PC-3 (cell line): ENCODE measurements around the gene WLS. TPM values are rescaled to one million over a fixed set of nuclear protein-coding genes. Genes with fewer than 3 reads are reported as not detected.

Source experiments
- ATAC-seq: fragments of 200-7000 bp; cut with Tn5 transposase; 2 replicates; pipeline ENCODE4 v1.9.1; 2020; ENCODE audit warnings: mild to moderate bottlenecking, moderate library complexity
- BruUV-seq: library from RNA; stranded (reverse); fragments of 400-500 nt; replicated peaks from 2 replicates; lab custom pipeline; 2021; lab: Mats Ljungman, UMichigan
- CTCF ChIA-PET: fragments of 300-600 bp; sonication (Branson Sonifier 250); formaldehyde crosslinking; loops from one replicate; lab custom pipeline; 2022; ENCODE audit warnings: antibody characterized with exemption; lab: Charles Lee
- POLR2A ChIA-PET: fragments of 300-600 bp; sonication (Branson Sonifier 250); formaldehyde crosslinking; loops from one replicate; lab custom pipeline; 2022; ENCODE audit warnings: antibody characterized with exemption; ENCODE audit not compliant: unreplicated experiment; lab: Charles Lee
- DNase-seq: peaks from one replicate; pipeline ENCODE4 v3.0.0-alpha.2; 2015
- H2AFZ ChIP-seq: fragments of 300-600 bp; sonication (generic); 2 replicates; pipeline ENCODE4 v1.6.0; 2016; ENCODE audit warnings: antibody characterized with exemption, low read length
- H3F3A ChIP-seq: fragments of 300-600 bp; sonication (generic); one replicate; pipeline ENCODE4 v1.6.0; 2017; ENCODE audit warnings: antibody characterized with exemption, low read length, control low read depth, mild to moderate bottlenecking; ENCODE audit not compliant: unreplicated experiment
- H3K27ac ChIP-seq: fragments of 300-600 bp; sonication (generic); 2 replicates; pipeline ENCODE4 v1.5.1; 2016; ENCODE audit warnings: mild to moderate bottlenecking, low read length
- H3K27me3 ChIP-seq: fragments of 300-600 bp; sonication (generic); 2 replicates; pipeline ENCODE4 v1.6.1; 2016; ENCODE audit warnings: low read length, mixed read lengths
- H3K36me3 ChIP-seq: fragments of 300-600 bp; sonication (generic); 2 replicates; pipeline ENCODE4 v1.6.1; 2016; ENCODE audit warnings: low read depth, mixed run types, low read length, mixed read lengths
- H3K4me1 ChIP-seq: fragments of 300-600 bp; sonication (generic); 2 replicates; pipeline ENCODE4 v1.5.1; 2016; ENCODE audit warnings: low read length; ENCODE audit not compliant: insufficient read depth
- H3K4me2 ChIP-seq: fragments of 300-600 bp; sonication (generic); 2 replicates; pipeline ENCODE4 v1.6.0; 2016; ENCODE audit warnings: low read length
- H3K4me3 ChIP-seq: fragments of 300-600 bp; sonication (generic); 2 replicates; pipeline ENCODE4 v1.5.1; 2016; ENCODE audit warnings: mild to moderate bottlenecking, low read length, mixed read lengths
- H3K79me2 ChIP-seq: fragments of 300-600 bp; sonication (generic); 2 replicates; pipeline ENCODE4 v1.6.1; 2017; ENCODE audit warnings: low read length, mixed read lengths
- H3K9ac ChIP-seq: fragments of 300-600 bp; sonication (generic); 2 replicates; pipeline ENCODE4 v1.6.0; 2016; ENCODE audit warnings: mild to moderate bottlenecking, low read length
- H3K9me2 ChIP-seq: fragments of 300-600 bp; sonication (generic); replicated peaks from 2 replicates; pipeline ENCODE4 v1.6.1; 2016; ENCODE audit warnings: mixed run types, low read length, mixed read lengths
- H3K9me3 ChIP-seq: fragments of 300-600 bp; sonication (generic); 2 replicates; pipeline ENCODE4 v1.6.1; 2016; ENCODE audit warnings: low read length, mixed read lengths
- H4K20me1 ChIP-seq: fragments of 300-600 bp; sonication (generic); 2 replicates; pipeline ENCODE4 v1.6.1; 2016; ENCODE audit warnings: low read length, mixed read lengths
- CTCF ChIP-seq: fragments of 300-600 bp; sonication (generic); conservative IDR thresholded peaks from 2 replicates; pipeline ENCODE4 v1.5.1; 2017; ENCODE audit warnings: antibody characterized with exemption, low read depth, mild to moderate bottlenecking, low read length
- EZH2 ChIP-seq: fragments of 300-600 bp; sonication (generic); IDR thresholded peaks from one replicate; pipeline ENCODE4 v1.6.1; 2017; ENCODE audit warnings: antibody characterized with exemption, mild to moderate bottlenecking, low read length; ENCODE audit not compliant: unreplicated experiment
- EZH2phosphoT487 ChIP-seq: fragments of 300-600 bp; sonication (generic); IDR thresholded peaks from 2 replicates; pipeline ENCODE4 v1.6.1; 2018; ENCODE audit warnings: mild to moderate bottlenecking, antibody characterized with exemption, low read length, borderline replicate concordance
- intact Hi-C: fragments of 100-400 bp; cut with micrococcal nuclease; formaldehyde crosslinking; loops from 2 replicates; pipeline ENCODE4 v1.9.0; 2023
- total RNA-seq: library from RNA; depleted of rRNA; stranded (reverse); fragments of >200 nt; gene quantifications from 2 replicates; pipeline ENCODE4 v1.2.3, GENCODE V29; 2014

The WLS gene
- total RNA-seq, 1 experiment from 2014 or later = 19.1 TPM

GRCh38 chr1:68141071-68142021, 91.0 kb downstream of the WLS start:
- H3K27me3 ChIP-seq = no peaks in the 10 kb centered on the region
- H3F3A ChIP-seq = no peaks in the 10 kb centered on the region
- H3K9me3 ChIP-seq = no peaks in the 10 kb centered on the region
- TF ChIP-seq EZH2phosphoT487 = no peak
- no peak for TF ChIP-seq CTCF
- no peak for TF ChIP-seq EZH2
- no peak overlapping the region for H3K9ac ChIP-seq
- no peak for ATAC-seq
- no peaks in the 10 kb centered on the region for H3K79me2 ChIP-seq
- no peak for DNase-seq
- ChIA-PET POLR2A (no interaction called here), CTCF (no interaction called here)
- BruUV-seq = no TSS peak
- no peaks in the 10 kb centered on the region for H4K20me1 ChIP-seq
- no peak overlapping the region for H3K4me2 ChIP-seq
- H3K4me1 ChIP-seq = peaks cover 18% of the 10 kb centered on the region
- no peaks in the 10 kb centered on the region; the same call in 1 of the 2 replicates for H3K36me3 ChIP-seq
- no peak overlapping the region for H3K27ac ChIP-seq
- H3K4me3 ChIP-seq = no peak overlapping the region
- intact Hi-C loops = no loop called here
- H3K9me2 ChIP-seq = no peaks in the 10 kb centered on the region
- no peak overlapping the region for H2AFZ ChIP-seq

- Histone ChIP-seq H3K4me1 (peaks cover 17% of the 10 kb centered on the region), H3F3A (no peaks in the 10 kb centered on the region), H3K79me2 (no peaks in the 10 kb centered on the region), H3K4me3 (no peak overlapping the region), H3K36me3 (no peaks in the 10 kb centered on the region; the same call in 1 of the 2 replicates), H3K27me3 (no peaks in the 10 kb centered on the region), H4K20me1 (no peaks in the 10 kb centered on the region), H2AFZ (no peak overlapping the region), H3K9ac (no peak overlapping the region), H3K4me2 (no peak overlapping the region), H3K27ac (no peak overlapping the region), H3K9me2 (no peaks in the 10 kb centered on the region), H3K9me3 (no peaks in the 10 kb centered on the region)
- ChIA-PET POLR2A (no interaction called here), CTCF (no interaction called here)
- intact Hi-C loops = no loop called here
- ATAC-seq = no peak
- DNase-seq = no peak
- no peak for TF ChIP-seq CTCF
- BruUV-seq = no TSS peak
These were observed 91.8 kb downstream of the WLS start for GRCh38 chr1:68140536-68140935.

- no TSS peak for BruUV-seq
- peak; percentile 91 for ATAC-seq
These were observed 96.1 kb downstream of the WLS start for GRCh38 chr1:68136187-68136586.

More at GRCh38 chr1:68136187-68136586, 96.1 kb downstream of the WLS start:
- Histone ChIP-seq H3K36me3 (no peaks in the 10 kb centered on the region), H4K20me1 (no peaks in the 10 kb centered on the region), H2AFZ (no peak overlapping the region), H3F3A (no peaks in the 10 kb centered on the region), H3K4me2 (peak overlapping the region; percentile 19; the same call in 1 of the 2 replicates), H3K4me3 (no peak overlapping the region), H3K27ac (no peak overlapping the region), H3K79me2 (no peaks in the 10 kb centered on the region), H3K9me3 (no peaks in the 10 kb centered on the region), H3K9ac (no peak overlapping the region), H3K9me2 (no peaks in the 10 kb centered on the region), H3K4me1 (peaks cover 10% of the 10 kb centered on the region), H3K27me3 (no peaks in the 10 kb centered on the region)
- ChIA-PET POLR2A (no interaction called here), CTCF (no interaction called here)
- intact Hi-C loops = no loop called here
- TF ChIP-seq EZH2phosphoT487 = no peak
- no peak for TF ChIP-seq EZH2
- no peak for TF ChIP-seq CTCF
- DNase-seq = peak; percentile 79
